GM18520 (cell line): Measurements from ENCODE around the gene SCGB2B2.
"Not testable (repeated sequence)": the region's sequence is repeated elsewhere in the genome, so short reads cannot be mapped to it uniquely, and the experiment has no call there.

Source experiments
- ATAC-seq: cut with Tn5 transposase; IDR thresholded peaks from one replicate; pipeline ENCODE4 v1.9.1; 2021; ENCODE audit not compliant: unreplicated experiment

The SCGB2B2 gene, protein sequence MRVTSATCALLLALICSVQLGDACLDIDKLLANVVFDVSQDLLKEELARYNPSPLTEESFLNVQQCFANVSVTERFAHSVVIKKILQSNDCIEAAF

DNA sequence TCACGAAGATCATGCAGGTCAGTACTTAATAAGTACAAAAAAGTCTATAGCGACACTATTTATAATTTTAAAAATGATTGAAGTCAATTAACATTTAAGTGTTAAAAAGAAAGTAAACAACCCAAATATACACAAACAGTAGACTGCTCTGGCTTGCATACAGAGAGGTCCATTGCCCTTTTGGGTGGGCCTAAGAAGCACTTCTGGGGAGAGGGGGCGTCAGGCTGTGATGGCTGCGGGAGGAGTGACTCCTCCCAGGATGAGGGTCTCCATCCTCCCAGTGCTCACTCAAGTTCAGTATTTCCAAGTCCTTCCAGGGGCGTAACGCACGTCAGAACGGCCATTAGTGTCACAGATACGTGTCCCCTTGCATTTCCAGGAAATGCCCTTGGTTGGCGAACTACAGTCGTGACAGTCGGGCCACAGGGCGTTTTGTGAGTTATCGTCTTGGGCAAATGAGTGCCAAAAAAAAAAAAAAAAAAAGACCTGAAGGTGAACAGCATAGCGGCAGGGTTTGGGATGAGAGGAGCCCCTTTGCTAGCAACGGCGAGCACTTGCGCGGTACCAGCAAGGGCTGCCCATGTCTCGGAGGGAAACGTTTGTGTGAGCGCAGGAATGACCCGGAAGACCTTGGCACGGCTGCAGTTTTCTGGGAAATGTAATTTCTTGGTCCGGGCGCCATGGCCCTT, at the start of gene SCGB2B2:
Gene SCGB2B2 (minus strand): TSS at position 463 of the 689 bp plus-strand sequence. CDS start 82,596 bp downstream, outside the sequence.
- ATAC-seq: peak; percentile 29

DNA sequence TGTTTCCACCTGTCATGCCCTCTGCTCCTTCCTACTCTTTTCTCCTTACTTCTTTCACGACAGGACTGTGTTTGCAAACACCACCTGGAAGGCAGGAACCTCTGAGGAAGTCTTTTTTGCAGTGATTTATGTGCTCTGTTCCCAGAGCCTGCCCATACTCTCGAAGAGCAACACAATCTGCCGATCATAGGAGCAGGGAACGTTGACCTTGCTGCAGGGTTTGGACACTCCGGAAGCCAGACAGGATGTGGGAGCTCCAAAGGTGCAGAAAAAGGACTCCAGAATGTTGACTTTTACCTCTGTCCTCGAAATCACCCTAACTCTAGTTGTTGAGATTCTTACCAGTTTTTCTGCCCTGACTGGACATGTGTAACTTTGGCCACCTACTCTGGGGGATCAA, 48.4 kb upstream of the SCGB2B2 start:
- no peak for ATAC-seq

DNA sequence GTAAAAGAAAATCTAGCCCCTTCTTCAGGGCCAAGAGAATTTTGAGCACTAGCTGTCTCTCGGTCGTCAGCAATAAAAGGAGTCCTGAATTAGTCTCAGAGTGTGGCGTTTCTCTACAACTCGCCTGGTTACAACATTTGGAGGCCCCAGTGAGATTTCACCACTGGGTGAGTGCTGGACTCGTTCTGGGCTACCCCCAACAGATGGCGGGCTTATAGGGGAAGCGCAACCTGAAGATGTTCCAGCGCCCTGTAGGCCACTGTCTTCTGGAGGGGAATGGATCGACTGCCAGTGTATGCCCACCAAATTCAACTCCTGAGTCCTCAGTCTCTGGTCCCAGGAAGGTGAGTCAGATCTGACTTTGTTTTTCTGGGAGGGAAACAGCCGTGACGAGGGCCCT, 45.4 kb upstream of the SCGB2B2 start:
- ATAC-seq: no peak

DNA sequence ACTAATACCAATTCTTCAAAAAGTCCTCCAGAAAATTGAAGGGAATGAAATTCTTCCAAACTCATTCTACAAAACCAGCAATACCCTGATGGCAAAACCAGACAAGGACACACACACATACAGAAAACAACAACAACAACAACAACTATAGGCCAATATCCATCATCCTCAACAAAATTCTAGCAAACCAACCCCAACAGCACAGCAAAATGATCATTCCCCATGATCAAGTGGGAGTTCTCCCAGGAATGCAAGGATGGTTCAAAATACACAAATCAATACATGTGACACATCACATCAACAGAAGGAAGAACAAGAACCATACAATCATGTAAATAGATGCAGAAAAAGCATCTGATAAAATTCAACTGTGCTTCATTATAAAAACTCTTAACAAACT, 38.4 kb upstream of the SCGB2B2 start:
- no peak for ATAC-seq

DNA sequence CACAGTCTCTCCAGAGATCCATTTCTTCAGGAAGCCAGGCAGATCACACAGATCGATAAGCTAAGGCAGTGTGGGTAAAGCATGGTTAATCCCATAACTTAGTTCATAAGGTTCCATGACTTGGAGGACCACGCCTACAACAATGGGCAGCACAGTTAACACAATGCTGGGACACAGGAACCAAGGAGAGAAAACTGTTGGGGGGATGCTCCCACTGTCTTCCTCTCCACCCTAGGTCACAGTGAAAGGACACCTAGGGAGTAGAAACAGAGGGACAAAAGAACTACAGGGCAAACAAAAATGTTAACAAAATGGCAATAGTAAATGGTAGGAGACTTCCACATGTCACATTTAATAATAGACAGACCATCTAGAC, 36.3 kb upstream of the SCGB2B2 start:
- ATAC-seq: no peak

DNA sequence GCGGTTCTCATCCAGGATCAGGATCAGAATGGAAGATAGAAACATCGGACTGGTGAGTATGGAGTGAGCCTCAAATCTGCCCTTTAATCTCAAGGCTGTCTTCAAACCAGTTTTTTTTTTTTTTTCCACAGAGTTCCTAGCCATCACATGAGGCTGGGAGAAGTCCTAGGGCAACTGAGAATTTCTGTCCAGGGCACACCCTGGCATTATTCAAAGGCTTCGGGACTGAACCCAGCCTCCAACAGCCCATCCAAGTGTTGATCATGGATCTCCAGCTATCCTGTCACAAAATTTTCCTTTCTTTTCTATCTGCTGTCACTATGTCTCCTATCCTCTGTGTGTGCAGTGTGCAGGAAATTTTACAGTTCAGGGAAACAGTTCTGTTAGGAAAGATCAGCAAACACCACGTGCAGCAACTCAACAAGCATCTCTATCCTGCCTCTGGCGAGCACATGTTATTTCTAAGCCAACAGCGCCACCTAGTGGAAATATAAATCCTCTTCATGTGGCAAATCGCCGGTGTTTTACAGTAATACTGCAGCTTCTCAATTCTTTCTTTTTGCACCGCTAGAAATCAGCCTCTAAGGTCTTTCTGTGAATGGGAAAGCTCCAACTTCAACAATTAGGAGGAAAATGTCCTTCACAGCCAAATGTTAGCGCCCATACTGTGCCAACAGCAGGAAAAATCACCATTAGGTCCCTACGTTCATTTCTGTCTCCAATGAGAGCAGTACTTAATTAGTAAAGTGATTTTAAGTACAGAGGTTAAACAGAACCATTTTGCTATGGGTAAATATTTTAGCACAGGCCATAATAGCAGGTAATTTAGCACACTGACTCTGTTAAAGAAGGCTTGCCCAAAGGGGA, 35.7 kb upstream of the SCGB2B2 start:
- no peak for ATAC-seq

DNA sequence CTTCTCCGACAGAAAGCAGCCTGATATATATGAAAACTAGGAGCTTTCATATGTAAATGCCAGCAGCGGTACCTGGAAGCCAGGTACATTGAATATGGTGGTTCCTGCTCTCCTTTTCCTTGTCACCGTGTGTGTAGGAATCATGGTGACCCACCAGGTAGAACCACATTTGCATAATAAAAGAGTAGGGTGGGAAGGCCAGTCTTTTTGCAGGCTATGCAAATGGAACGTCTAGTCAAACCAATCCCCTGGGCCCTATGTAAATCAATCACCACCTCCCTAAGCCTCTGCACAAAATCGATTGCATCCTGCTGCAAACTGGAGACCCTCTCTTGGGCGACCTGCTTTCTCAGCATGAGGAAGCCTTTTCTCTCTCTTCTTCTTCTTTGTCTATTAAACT, 34.9 kb upstream of the SCGB2B2 start:
- no peak for ATAC-seq

DNA sequence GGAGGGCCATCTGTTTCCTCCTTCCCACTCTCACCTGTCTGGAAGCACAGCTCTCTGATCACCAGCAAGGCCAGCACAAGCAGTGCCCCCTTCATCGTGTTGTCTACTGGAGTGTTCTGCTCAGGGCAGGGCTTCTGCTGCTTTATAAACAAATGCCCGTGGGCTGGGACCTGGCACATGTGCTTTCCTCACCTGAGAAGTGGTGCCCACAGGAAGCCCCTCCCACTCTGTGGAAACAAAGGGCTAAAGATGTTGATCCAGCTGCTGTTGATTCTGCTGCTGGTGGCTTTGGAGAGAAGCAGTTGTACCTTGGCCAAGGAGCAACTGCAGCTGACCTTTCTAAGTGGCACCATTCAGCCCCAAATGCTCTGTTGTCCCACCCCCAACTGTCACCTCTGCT, 30.7 kb upstream of the SCGB2B2 start:
- ATAC-seq: no peak

DNA sequence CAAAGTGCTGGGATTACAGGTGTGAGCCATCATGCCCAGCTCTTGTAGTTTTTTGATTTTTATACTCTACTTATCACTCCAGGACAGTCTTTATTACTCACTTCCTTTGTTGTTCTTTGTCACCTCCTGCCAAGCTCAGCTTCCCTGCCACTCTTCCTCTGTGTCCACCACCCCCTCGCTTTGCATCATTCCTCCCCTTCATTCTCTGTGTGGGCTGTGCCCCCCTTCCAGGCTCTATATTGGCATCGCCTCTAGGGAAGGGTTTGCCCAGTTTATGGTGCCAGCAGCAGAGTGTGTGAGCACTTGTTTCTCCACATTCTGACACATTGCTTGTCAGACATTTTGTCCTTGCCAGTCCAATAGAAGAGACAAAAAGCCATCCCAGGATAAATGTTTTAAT, 15.6 kb upstream of the SCGB2B2 start:
- no peak for ATAC-seq

DNA sequence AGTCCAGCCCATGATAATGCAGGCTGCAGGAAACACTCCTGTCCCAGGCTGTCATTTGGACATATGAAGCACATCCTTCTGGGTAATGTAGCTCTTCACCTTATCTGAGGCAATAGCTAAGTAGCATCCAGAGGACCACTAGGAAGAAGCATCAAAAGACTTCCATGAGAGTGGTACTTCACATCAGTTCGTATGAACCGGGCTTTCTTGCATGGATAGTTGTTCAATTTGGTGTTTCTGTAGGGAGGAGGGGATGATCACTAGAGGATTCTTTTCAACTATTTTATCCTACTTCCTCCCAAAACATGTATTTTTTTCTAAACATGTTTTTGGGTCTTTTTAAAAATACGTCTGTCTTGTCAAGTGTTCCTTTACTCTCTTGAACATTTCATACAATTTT, 13.4 kb upstream of the SCGB2B2 start:
- ATAC-seq: no peak

DNA sequence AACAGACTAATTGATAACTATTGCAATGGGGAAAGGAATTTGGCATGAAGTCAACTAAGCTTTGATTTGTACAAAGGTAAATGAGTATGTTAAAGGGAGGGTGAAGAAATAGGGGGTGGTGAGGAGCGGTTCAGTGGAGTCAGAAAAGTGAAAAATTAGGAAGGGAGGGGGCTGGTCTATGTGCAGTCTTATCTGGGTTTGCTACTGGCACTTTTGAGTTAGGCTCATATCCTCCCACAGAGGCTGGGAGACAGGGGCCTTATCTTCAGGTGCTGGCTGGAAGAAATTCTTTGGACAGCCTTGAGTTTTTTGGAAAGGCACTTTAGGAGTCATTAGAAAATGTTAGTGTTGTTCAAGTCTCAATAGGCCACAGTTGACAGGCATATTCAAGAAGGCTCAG, 11.6 kb upstream of the SCGB2B2 start:
- ATAC-seq: no peak

DNA sequence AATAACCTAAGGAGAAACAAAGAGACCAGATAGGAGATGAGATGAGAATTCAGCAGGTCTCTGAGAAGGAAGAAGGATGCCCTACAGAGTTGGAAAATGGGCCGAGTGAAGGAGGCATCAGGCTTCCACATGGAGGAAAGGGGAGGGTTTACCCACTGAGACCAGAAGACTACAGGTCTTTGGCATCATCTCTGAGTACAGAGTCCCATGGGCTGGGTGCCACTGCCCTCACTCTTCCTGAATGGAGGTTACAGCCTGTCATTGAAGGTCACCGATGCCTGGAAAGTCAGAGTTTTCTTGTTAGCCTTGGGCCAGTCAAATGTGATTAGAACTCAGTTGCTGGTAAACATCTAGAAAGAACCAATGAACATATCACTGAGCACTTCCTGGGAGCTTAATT, 10.4 kb upstream of the SCGB2B2 start:
- ATAC-seq: no peak

DNA sequence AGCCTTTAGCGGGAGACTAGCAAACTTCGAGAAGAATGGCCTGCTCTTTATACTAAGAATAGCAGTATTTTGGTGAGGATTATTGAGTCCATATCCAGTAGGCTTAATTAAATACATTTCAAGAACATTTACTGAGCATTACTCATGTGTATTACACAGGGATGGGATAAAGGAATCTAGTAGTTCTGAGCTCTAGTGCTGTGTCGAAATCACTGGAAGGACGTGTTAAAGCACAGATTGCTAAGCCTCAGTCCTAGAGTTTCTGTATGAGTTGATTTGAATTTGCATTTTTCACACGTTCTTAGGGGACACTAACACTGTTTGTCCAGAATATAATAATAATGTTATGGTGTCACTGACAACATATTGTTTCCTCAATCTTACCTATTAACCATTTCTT, 9.5 kb upstream of the SCGB2B2 start:
- ATAC-seq: no peak

DNA sequence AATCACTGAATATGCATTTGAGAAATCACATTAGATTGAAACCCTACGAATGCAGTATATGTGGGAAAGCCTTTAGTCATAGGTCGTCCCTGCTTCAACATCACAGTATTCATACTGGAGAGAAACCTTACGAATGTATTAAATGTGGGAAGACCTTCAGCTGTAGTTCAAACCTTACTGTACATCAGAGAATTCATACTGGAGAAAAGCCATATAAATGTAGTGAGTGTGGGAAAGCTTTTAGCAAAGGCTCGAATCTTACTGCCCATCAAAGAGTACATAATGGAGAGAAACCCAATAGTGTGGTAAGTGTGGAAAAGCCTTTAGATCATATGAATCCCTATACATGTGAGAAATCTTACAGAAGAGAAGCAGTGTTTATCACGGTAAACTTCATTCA, 8.3 kb upstream of the SCGB2B2 start:
- ATAC-seq: not testable (repeated sequence)

DNA sequence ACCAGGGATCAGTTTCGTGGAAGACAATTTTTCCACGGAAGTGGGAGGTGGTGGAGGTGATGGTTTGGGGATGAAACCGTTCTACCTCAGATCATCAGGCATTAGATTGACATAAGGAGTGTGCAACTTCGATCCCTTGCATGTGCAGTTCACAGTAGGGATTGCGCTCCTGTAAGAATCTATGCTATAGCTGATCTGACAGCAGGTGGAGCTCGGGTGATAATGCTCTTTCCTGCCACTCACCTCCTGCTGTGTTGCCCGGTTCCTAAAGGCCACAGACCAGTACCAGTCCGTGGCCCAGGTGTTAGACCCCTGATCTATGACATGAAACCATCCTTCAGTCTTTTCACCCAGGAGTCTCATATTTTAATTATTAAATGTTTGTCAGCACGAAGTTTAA, 4.5 kb upstream of the SCGB2B2 start:
- no peak for ATAC-seq

DNA sequence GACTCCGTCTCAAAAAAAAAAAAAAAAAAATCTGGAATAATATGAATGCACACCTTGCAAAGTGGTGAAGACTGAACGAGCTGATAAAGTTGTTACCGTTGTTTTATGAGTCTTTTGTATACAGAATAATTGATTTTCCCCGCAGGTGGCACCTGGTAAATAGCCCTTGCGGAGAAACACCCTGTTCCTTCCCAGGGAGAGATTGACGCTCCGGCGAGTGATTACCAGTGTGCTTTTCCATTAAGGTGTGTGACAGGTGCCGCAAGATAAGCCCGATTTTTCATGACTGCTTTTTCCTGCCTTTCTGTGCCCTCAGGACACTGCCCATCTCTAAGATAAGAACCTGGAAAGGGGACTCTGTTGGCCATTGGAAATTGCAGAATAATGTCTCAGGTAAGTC, 1.5 kb upstream of the SCGB2B2 start:
- no peak for ATAC-seq

DNA sequence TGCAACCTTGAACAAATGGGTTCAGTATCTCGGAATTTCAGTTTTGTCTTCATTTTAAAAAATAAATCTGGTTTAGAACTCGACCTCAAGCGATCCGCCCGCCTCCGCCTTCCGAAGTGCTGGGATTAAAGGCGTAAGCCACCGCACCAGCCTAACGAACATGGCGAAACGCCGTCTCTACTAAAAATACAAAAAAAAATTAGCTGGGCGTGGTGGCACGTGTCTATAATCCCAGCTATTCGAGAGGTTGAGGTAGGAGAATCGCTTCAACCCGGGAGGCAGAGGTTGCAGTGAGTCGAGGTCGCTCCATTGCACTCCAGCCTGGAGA, 1.1 kb upstream of the SCGB2B2 start:
- ATAC-seq: no peak

DNA sequence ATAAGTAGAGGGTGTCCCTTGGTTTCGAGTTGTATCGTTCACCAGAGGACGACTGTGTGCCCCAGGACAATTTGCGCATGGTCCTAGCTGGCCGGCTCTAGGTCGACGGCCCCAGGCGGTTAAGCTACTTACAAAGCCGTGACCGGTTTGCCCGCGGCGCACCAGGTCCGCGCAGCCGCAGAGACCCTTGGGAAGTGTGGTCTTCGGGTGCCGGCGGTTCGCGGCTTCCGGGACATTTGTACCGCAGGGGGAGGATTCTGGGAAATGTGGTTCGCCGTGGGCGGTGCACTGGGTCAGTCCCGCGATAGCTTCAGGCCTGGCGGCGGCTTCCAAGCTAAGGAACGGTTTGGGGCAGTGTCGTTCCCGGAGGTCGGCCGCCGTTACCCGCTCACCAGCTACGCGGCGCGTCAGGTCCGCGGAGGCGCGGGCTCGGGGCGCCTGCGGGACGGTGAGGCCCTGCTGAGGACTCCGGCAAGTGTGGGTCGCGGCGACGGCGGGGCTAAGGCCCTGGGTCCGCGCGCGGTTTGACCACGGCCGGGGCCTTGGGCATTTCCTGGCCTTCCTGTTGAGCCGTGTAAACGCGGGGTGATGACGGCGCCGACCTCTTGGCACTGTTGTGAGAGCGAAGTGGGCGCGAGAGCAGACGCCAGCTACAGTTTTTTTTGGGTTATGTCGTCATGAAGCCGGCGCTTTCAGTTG, 576 bp upstream of the SCGB2B2 start, which contains the start of gene ZNF302:
Gene ZNF302 (plus strand): TSS at position 293 of the 699 bp plus-strand sequence. CDS start 1,127 bp downstream, outside the sequence.
- peak; percentile 88 for ATAC-seq

DNA sequence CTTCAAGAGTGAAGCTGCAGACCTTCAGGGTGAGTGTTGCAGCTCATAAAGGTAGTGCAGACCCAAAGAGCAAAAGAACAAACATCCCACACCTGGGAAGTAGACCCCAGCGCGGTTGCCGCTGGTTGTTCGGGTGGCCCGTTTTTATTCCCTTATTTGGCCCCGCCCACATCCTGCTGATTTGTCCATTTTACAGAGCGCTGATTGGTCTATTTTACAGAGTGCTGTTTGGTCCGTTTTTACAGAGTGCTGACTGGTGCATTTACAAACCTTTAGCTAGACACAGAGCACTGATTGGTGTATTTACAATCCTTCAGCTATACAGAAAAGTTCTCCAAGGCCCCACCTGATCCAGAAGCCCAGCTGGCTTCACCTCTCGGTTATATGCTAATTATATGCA, 1.0 kb downstream of the SCGB2B2 start:
- no peak for ATAC-seq

DNA sequence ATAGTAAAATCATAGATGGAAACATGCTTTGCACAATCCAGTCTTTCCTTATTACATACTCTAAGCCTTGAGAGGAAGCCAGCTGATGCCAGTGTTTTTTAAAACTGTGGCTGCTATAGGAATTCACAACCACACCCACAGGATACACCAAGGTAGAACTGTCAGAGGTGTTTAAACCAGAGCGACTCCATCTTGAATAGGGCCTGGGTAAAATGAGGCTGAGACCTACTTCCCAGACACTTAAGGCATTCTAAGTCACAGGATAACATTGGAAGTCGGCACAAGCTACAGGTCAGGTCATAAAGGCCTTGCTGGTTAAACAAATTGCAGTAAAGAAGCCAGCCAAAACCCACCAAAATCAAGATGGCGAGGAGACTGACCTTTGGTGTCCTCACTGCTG, 1.7 kb downstream of the SCGB2B2 start:
- no peak for ATAC-seq

DNA sequence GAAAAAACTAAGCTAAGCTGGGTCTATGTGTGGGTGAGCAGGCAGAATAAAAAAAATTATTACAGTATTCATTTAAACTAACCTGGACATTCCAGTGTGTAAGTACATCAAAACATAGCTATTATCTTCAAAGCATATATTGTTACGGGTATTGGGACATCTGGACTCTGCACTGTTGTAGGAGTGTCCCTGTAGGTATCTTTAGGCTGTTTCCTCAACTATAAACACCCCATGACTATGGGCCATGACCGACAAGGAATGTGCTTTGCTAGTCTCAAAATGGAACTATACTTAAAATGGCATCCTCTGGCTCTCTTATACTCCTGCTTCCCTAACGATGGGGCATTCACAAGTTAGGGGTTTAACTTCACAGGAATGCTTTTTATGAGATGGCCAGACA, 3.4 kb downstream of the SCGB2B2 start:
- no peak for ATAC-seq

DNA sequence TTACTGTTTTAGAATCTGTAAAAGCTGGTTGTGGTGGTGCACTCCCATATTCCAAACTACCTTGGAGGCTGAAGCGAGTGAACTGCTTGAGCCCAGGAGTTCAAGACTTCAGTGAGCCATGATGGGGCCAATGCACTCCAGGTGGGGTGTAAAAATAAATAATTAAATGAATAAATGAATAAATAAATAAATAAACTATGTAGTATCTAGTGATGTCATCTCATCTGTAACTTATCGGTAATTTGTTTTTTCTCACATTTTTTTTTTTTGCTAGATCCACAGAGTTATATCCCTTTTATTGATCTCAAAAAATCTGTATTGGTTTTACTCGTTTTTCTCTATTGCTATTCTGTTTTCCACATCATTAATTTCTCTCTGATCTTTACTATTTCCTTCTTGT, 5.0 kb downstream of the SCGB2B2 start:
- no peak for ATAC-seq
